GM20431 (cell line): ENCODE results near the gene GRB10.

ENCODE experiments used
- in situ Hi-C: fragments of 300-500 bp; cut with MseI, MboI; formaldehyde crosslinking; loops from one replicate; pipeline ENCODE4 v1.15.0; 2020; ENCODE audit warnings: low sequenced_read_pairs; ENCODE audit not compliant: unreplicated experiment

Gene GRB10

GRCh38 chr7:50627824-50628361 lies 154.8 kb downstream of the GRB10 start:
- in situ Hi-C loops, result no loop called here

GRCh38 chr7:50626286-50626685 lies 156.4 kb downstream of the GRB10 start:
- in situ Hi-C loops, result no loop called here

- in situ Hi-C loops, result no loop called here
Observed at GRCh38 chr7:50625360-50625759, 157.3 kb downstream of the GRB10 start.

GRCh38 chr7:50622821-50623220 lies 159.9 kb downstream of the GRB10 start:
- in situ Hi-C loops, result no loop called here

- in situ Hi-C loops, result no loop called here
Observed at GRCh38 chr7:50621973-50622490, 160.7 kb downstream of the GRB10 start.

- in situ Hi-C loops, result no loop called here
Observed at GRCh38 chr7:50621206-50621605, 161.5 kb downstream of the GRB10 start.

GRCh38 chr7:50620433-50620832 lies 162.3 kb downstream of the GRB10 start:
- in situ Hi-C loops, result no loop called here

GRCh38 chr7:50619684-50620083 lies 163.0 kb downstream of the GRB10 start:
- in situ Hi-C loops, result no loop called here

- in situ Hi-C loops, result no loop called here
Observed at GRCh38 chr7:50618281-50618680, 164.4 kb downstream of the GRB10 start.

GRCh38 chr7:50615519-50616080 lies 167.1 kb downstream of the GRB10 start:
- in situ Hi-C loops, result no loop called here

GRCh38 chr7:50614721-50615518 lies 167.8 kb downstream of the GRB10 start:
- in situ Hi-C loops, result no loop called here

- in situ Hi-C loops, result no loop called here
Observed at GRCh38 chr7:50613473-50613872, 169.2 kb downstream of the GRB10 start.

- in situ Hi-C loops, result no loop called here
Observed at GRCh38 chr7:50612704-50613103, 170.0 kb downstream of the GRB10 start.

- in situ Hi-C loops, result no loop called here
Observed at GRCh38 chr7:50610521-50611277, 172.0 kb downstream of the GRB10 start.

- in situ Hi-C loops, result no loop called here
Observed at GRCh38 chr7:50608196-50608906, 174.3 kb downstream of the GRB10 start.

- in situ Hi-C loops, result no loop called here
Observed at GRCh38 chr7:50607524-50608125, 175.1 kb downstream of the GRB10 start.

- in situ Hi-C loops, result no loop called here
Observed at GRCh38 chr7:50605059-50605458, 177.6 kb downstream of the GRB10 start.

- in situ Hi-C loops, result no loop called here
Observed at GRCh38 chr7:50603287-50603686, 179.4 kb downstream of the GRB10 start.

- in situ Hi-C loops, result no loop called here
Observed at GRCh38 chr7:50599385-50599784, 183.3 kb downstream of the GRB10 start.
